Measurements from ENCODE around the gene MAPT.

Gene MAPT

GRCh38 chr17:45991341-45991740, 97.0 kb downstream of the MAPT start:
- Histone ChIP-seq H3K9ac (ENCODE audit: low read depth, low read length) (no peak overlapping the region), H3K4me2 (ENCODE audit: insufficient read depth, low read length) (no peak overlapping the region), H3K9me3 (ENCODE audit: insufficient read depth, low read length, severe bottlenecking) (no peaks in the 10 kb centered on the region), H3K27me3 (ENCODE audit: insufficient read depth, low read length, poor library complexity) (no peaks in the 10 kb centered on the region), H3K36me3 (ENCODE audit: insufficient read depth, low read length) (no peaks in the 10 kb centered on the region), H3K4me1 (ENCODE audit: insufficient read depth, low read length) (no peaks in the 10 kb centered on the region), H3K79me2 (ENCODE audit: insufficient read depth, low read length) (no peaks in the 10 kb centered on the region), H2AFZ (ENCODE audit: low read depth, low read length) (no peak overlapping the region), H3K27ac (ENCODE audit: low read length) (no peak overlapping the region), H3K4me3 (ENCODE audit: low read depth in 1 of 2, low read length in 2 of 2) (no peak overlapping the region), H4K20me1 (ENCODE audit: insufficient read depth, low read length) (no peaks in the 10 kb centered on the region)
- TF ChIP-seq, protein P1, sequence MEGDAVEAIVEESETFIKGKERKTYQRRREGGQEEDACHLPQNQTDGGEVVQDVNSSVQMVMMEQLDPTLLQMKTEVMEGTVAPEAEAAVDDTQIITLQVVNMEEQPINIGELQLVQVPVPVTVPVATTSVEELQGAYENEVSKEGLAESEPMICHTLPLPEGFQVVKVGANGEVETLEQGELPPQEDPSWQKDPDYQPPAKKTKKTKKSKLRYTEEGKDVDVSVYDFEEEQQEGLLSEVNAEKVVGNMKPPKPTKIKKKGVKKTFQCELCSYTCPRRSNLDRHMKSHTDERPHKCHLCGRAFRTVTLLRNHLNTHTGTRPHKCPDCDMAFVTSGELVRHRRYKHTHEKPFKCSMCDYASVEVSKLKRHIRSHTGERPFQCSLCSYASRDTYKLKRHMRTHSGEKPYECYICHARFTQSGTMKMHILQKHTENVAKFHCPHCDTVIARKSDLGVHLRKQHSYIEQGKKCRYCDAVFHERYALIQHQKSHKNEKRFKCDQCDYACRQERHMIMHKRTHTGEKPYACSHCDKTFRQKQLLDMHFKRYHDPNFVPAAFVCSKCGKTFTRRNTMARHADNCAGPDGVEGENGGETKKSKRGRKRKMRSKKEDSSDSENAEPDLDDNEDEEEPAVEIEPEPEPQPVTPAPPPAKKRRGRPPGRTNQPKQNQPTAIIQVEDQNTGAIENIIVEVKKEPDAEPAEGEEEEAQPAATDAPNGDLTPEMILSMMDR (IDR thresholded peaks at IDR 0.05; ENCODE audit: borderline replicate concordance, extremely low read depth, low read length, poor library complexity, severe bottlenecking), result no peak
- no peak for TF ChIP-seq EZH2 (IDR thresholded peaks at IDR 0.05; ENCODE audit: borderline replicate concordance, low read depth, low read length, severe bottlenecking)
- ATAC-seq (ENCODE audit: insufficient read depth, low read depth), result no peak
- DNase-seq, result no peak

DNA sequence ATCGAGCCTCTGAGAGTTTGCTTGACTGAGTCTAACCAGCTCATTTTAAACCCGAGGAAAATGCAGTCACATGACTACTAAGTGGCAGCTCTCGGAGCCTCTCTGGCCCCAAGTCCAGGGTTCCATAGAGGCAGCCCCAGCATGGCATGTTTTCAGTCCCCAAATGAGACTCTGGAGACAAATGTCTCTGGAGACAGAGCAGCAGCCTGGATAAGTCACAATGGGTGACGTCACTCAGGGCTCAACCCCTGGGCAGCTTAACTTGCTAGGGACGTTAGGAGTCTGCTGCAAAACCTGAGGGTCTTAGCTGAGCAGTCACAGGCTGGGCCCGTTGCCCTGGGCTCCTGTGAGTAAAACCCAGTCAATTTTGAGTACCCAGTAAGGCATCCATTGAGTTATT, 97.8 kb downstream of the MAPT start:
- H3K9ac ChIP-seq (ENCODE audit: low read depth, low read length), result no peak overlapping the region
- no peaks in the 10 kb centered on the region for H3K79me2 ChIP-seq (ENCODE audit: insufficient read depth, low read length)
- no peaks in the 10 kb centered on the region for H4K20me1 ChIP-seq (ENCODE audit: insufficient read depth, low read length)
- H3K4me2 ChIP-seq (ENCODE audit: insufficient read depth, low read length), result no peak overlapping the region
- no peak for TF ChIP-seq EZH2 (IDR thresholded peaks at IDR 0.05; ENCODE audit: borderline replicate concordance, low read depth, low read length, severe bottlenecking)
- TF ChIP-seq, protein P1 (IDR thresholded peaks at IDR 0.05; ENCODE audit: borderline replicate concordance, extremely low read depth, low read length, poor library complexity, severe bottlenecking), result no peak
- no peak overlapping the region for H3K27ac ChIP-seq (ENCODE audit: low read length)
- H3K4me3 ChIP-seq (ENCODE audit: low read depth in 1 of 2, low read length in 2 of 2), result no peak overlapping the region
- H3K9me3 ChIP-seq (ENCODE audit: insufficient read depth, low read length, severe bottlenecking), result no peaks in the 10 kb centered on the region
- H2AFZ ChIP-seq (ENCODE audit: low read depth, low read length), result no peak overlapping the region
- no peaks in the 10 kb centered on the region for H3K4me1 ChIP-seq (ENCODE audit: insufficient read depth, low read length)
- H3K27me3 ChIP-seq (ENCODE audit: insufficient read depth, low read length, poor library complexity), result no peaks in the 10 kb centered on the region
- DNase-seq (no peak), ATAC-seq (ENCODE audit: insufficient read depth, low read depth) (no peak)
- H3K36me3 ChIP-seq (ENCODE audit: insufficient read depth, low read length), result no peaks in the 10 kb centered on the region

- no peaks in the 10 kb centered on the region for H3K27me3 ChIP-seq (ENCODE audit: insufficient read depth, low read length, poor library complexity)
- no peak overlapping the region for H3K27ac ChIP-seq (ENCODE audit: low read length)
- H3K4me2 ChIP-seq (ENCODE audit: insufficient read depth, low read length), result no peak overlapping the region
- H3K4me3 ChIP-seq (ENCODE audit: low read depth in 1 of 2, low read length in 2 of 2), result no peak overlapping the region
- no peaks in the 10 kb centered on the region for H3K79me2 ChIP-seq (ENCODE audit: insufficient read depth, low read length)
- no peak overlapping the region for H3K9ac ChIP-seq (ENCODE audit: low read depth, low read length)
- ATAC-seq (ENCODE audit: insufficient read depth, low read depth) (no peak), DNase-seq (no peak)
- H3K36me3 ChIP-seq (ENCODE audit: insufficient read depth, low read length), result no peaks in the 10 kb centered on the region
- TF ChIP-seq, protein P1 (IDR thresholded peaks at IDR 0.05; ENCODE audit: borderline replicate concordance, extremely low read depth, low read length, poor library complexity, severe bottlenecking), result no peak
- TF ChIP-seq EZH2 (IDR thresholded peaks at IDR 0.05; ENCODE audit: borderline replicate concordance, low read depth, low read length, severe bottlenecking), result no peak
- no peaks in the 10 kb centered on the region for H4K20me1 ChIP-seq (ENCODE audit: insufficient read depth, low read length)
- no peak overlapping the region for H2AFZ ChIP-seq (ENCODE audit: low read depth, low read length)
- H3K9me3 ChIP-seq (ENCODE audit: insufficient read depth, low read length, severe bottlenecking), result no peaks in the 10 kb centered on the region
- no peaks in the 10 kb centered on the region for H3K4me1 ChIP-seq (ENCODE audit: insufficient read depth, low read length)
These were observed 98.5 kb downstream of the MAPT start for GRCh38 chr17:45992904-45993303.
